Panc1 (cell line): ENCODE measurements around the gene SCAP. TPM values are rescaled to one million over a fixed set of nuclear protein-coding genes. Genes with fewer than 3 reads are reported as not detected.

Experiments used
- ATAC-seq: fragments of 200-7000 bp; cut with Tn5 transposase; 2 replicates; pipeline ENCODE4 v1.9.1; 2020; ENCODE audit warnings: mild to moderate bottlenecking, moderate library complexity
- BruUV-seq: library from RNA; stranded (reverse); fragments of 400-500 nt; replicated peaks from 2 replicates; lab custom pipeline; 2021; lab: Mats Ljungman, UMichigan
- CTCF ChIA-PET: fragments of 300-600 bp; sonication (Branson Sonifier 250); formaldehyde crosslinking; loops from one replicate; lab custom pipeline; 2022; ENCODE audit warnings: antibody characterized with exemption; lab: Charles Lee
- POLR2A ChIA-PET: fragments of 300-600 bp; sonication (Branson Sonifier 250); formaldehyde crosslinking; loops from one replicate; lab custom pipeline; 2022; ENCODE audit warnings: antibody characterized with exemption; lab: Charles Lee
- DNase-seq: peaks from one replicate; pipeline ENCODE4 v3.0.0-alpha.2; 2010; ENCODE audit warnings: low read depth, low spot score
- H3K27ac ChIP-seq: 2 replicates; pipeline ENCODE4 v1.5.1; 2011; ENCODE audit warnings: mild to moderate bottlenecking, low read length, inconsistent platforms
- H3K27me3 ChIP-seq: fragments of 200-500 bp; sonication (Bioruptor generic); 2 replicates; pipeline ENCODE4 v1.6.0; 2014; ENCODE audit warnings: low read length, inconsistent platforms; ENCODE audit not compliant: control insufficient read depth, insufficient read depth
- H3K36me3 ChIP-seq: fragments of 200-500 bp; sonication (Bioruptor generic); 2 replicates; pipeline ENCODE4 v1.5.1; 2014; ENCODE audit warnings: inconsistent platforms, mild to moderate bottlenecking, low read length, moderate library complexity; ENCODE audit not compliant: control insufficient read depth, insufficient read depth
- H3K4me1 ChIP-seq: 2 replicates; pipeline ENCODE4 v1.5.1; 2011; ENCODE audit warnings: inconsistent platforms, mild to moderate bottlenecking, low read length, moderate library complexity; ENCODE audit not compliant: control insufficient read depth, insufficient read depth
- H3K4me3 ChIP-seq, 2 experiments: 2 replicates each; pipeline ENCODE4 v1.5.1; 2011 to 2012; ENCODE audit warnings: low read depth in 2 of 2, low read length in 2 of 2, mild to moderate bottlenecking in 2 of 2, inconsistent platforms in 1 of 2, moderate library complexity in 1 of 2
- H3K9me3 ChIP-seq: fragments of 200-500 bp; sonication (Bioruptor generic); 2 replicates; pipeline ENCODE4 v1.5.1; 2014; ENCODE audit warnings: low read depth, mild to moderate bottlenecking, inconsistent platforms, low read length, moderate library complexity; ENCODE audit not compliant: control insufficient read depth, insufficient read depth
- POLR2AphosphoS5 ChIP-seq: IDR thresholded peaks from 2 replicates; pipeline ENCODE4 v1.6.1; 2012; ENCODE audit warnings: mild to moderate bottlenecking, low read depth, low read length, moderate library complexity
- REST ChIP-seq, 2 experiments: IDR thresholded peaks; 2 replicates each; pipeline ENCODE4 v1.6.1; 2011 to 2012; ENCODE audit warnings: low read depth in 2 of 2, control low read depth in 1 of 2, low read length in 1 of 2, mild to moderate bottlenecking in 1 of 2, moderate library complexity in 1 of 2; ENCODE audit not compliant: insufficient read depth in 1 of 2
- SIN3A ChIP-seq: IDR thresholded peaks from 2 replicates; pipeline ENCODE4 v1.6.1; 2012; ENCODE audit warnings: low read depth, mild to moderate bottlenecking, low read length, moderate library complexity, borderline replicate concordance; ENCODE audit not compliant: insufficient read depth
- TCF7L2 ChIP-seq: IDR thresholded peaks from 2 replicates; pipeline ENCODE4 v1.6.1; 2011; ENCODE audit warnings: mild to moderate bottlenecking, low read depth, low read length, inconsistent platforms
- in situ Hi-C: cut with HindIII; loops from 2 replicates; pipeline ENCODE4 v1.10.0; 2016; ENCODE audit warnings: low sequenced_read_pairs, low pct_unique_long_range_greater_than_20kb
- intact Hi-C: fragments of 100-400 bp; cut with micrococcal nuclease; formaldehyde crosslinking; loops from one replicate; pipeline ENCODE4 v1.10.0; 2022; ENCODE audit not compliant: unreplicated experiment
- total RNA-seq: library from RNA; stranded (reverse); gene quantifications from one replicate; pipeline ENCODE4 v1.2.1, GENCODE V29; 2021; ENCODE audit not compliant: unreplicated experiment
- TF ChIP-seq, protein P1 (sequence below): fragments of 450-650 bp; IDR thresholded peaks from 2 replicates; pipeline ENCODE4 v1.5.1; 2017; ENCODE audit warnings: mild to moderate bottlenecking

The SCAP gene
- total RNA-seq, 1 experiment from 2014 or later, result 49.7 TPM

GRCh38 chr3:47428662-47429061 is 47.1 kb downstream of the SCAP start:
- Histone ChIP-seq H3K27me3 (no peaks in the 10 kb centered on the region), H3K4me3 (no peak overlapping the region), H3K36me3 (no peaks in the 10 kb centered on the region; the same call in 1 of the 2 replicates), H3K9me3 (no peaks in the 10 kb centered on the region), H3K4me1 (no peaks in the 10 kb centered on the region), H3K27ac (no peak overlapping the region)
- ChIA-PET POLR2A (interaction anchor here (0.6 kb wide), 1 partner anchor 12 kb away, joined by 3 read pairs; no protein-coding TSS in a partner anchor), CTCF (no interaction called here)
- no TSS peak for BruUV-seq
- in situ Hi-C loops, result no loop called here
- no peak for ATAC-seq
- TF ChIP-seq, protein P1, sequence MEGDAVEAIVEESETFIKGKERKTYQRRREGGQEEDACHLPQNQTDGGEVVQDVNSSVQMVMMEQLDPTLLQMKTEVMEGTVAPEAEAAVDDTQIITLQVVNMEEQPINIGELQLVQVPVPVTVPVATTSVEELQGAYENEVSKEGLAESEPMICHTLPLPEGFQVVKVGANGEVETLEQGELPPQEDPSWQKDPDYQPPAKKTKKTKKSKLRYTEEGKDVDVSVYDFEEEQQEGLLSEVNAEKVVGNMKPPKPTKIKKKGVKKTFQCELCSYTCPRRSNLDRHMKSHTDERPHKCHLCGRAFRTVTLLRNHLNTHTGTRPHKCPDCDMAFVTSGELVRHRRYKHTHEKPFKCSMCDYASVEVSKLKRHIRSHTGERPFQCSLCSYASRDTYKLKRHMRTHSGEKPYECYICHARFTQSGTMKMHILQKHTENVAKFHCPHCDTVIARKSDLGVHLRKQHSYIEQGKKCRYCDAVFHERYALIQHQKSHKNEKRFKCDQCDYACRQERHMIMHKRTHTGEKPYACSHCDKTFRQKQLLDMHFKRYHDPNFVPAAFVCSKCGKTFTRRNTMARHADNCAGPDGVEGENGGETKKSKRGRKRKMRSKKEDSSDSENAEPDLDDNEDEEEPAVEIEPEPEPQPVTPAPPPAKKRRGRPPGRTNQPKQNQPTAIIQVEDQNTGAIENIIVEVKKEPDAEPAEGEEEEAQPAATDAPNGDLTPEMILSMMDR, result no peak
- TF ChIP-seq TCF7L2, result no peak
- TF ChIP-seq REST (IDR thresholded peaks at IDR 0.05; ENCODE audit: insufficient read depth in 1 of 2, low read depth in 2 of 2, low read length in 1 of 2), result no peak
- intact Hi-C loops, result loop anchor here (10.0 kb wide), 1 partner anchor 46 kb away; the partner anchor contains the start of gene SCAP
- no peak for DNase-seq

- Histone ChIP-seq H3K4me1 (no peaks in the 10 kb centered on the region), H3K27me3 (no peaks in the 10 kb centered on the region), H3K27ac (no peak overlapping the region), H3K4me3 (no peak overlapping the region), H3K9me3 (no peaks in the 10 kb centered on the region), H3K36me3 (no peaks in the 10 kb centered on the region; the same call in 1 of the 2 replicates)
- ChIA-PET CTCF (no interaction called here), POLR2A (interaction anchor here (0.7 kb wide), 1 partner anchor 582 kb away, joined by 4 read pairs; no protein-coding TSS in a partner anchor)
- intact Hi-C loops (loop anchor here (10.0 kb wide), 1 partner anchor 47 kb away; the partner anchor contains the start of gene SCAP), in situ Hi-C loops (no loop called here)
- no peak for ATAC-seq
- no peak for TF ChIP-seq SIN3A
- TF ChIP-seq, protein P1, result no peak
- no peak for TF ChIP-seq POLR2AphosphoS5
- TF ChIP-seq TCF7L2, result no peak
- TF ChIP-seq REST (IDR thresholded peaks at IDR 0.05; ENCODE audit: insufficient read depth in 1 of 2, low read depth in 2 of 2, low read length in 1 of 2), result no peak
- BruUV-seq, result no TSS peak
- DNase-seq, result no peak
Measured at GRCh38 chr3:47427866-47428265, 47.9 kb downstream of the SCAP start.
